OCI-LY3 (cell line): ENCODE results near the gene RIPK3.

ENCODE experiments used
- H2AFZ ChIP-seq: fragments of 200-600, 300-600 bp; shearing (Covaris generic); 2 replicates; pipeline ENCODE4 v1.6.0; 2014; ENCODE audit warnings: antibody characterized with exemption, low read depth, low read length
- H3K27ac ChIP-seq: fragments of 200-600, 300-600 bp; sonication (generic); 2 replicates; pipeline ENCODE4 v1.5.1; 2014; ENCODE audit warnings: mild to moderate bottlenecking, low read length, moderate library complexity, mixed read lengths
- H3K27me3 ChIP-seq: fragments of 200-600, 300-600 bp; sonication (generic); 2 replicates; pipeline ENCODE4 v1.6.1; 2014; ENCODE audit warnings: low read depth, low read length, mixed read lengths
- H3K36me3 ChIP-seq: fragments of 200-600, 300-600 bp; sonication (generic); replicated peaks from 2 replicates; pipeline ENCODE3; 2014; ENCODE audit warnings: low read depth, low read length, mixed read lengths
- H3K4me1 ChIP-seq: fragments of 300-600, 200-600 bp; sonication (generic); 2 replicates; pipeline ENCODE4 v1.6.1; 2014; ENCODE audit warnings: low read length, mixed read lengths
- H3K4me2 ChIP-seq: fragments of 200-600, 300-600 bp; sonication (generic); 2 replicates; pipeline ENCODE4 v1.6.1; 2014; ENCODE audit warnings: low read length, mixed read lengths
- H3K4me3 ChIP-seq: fragments of 300-600, 200-600 bp; sonication (generic); 2 replicates; pipeline ENCODE4 v1.5.1; 2014; ENCODE audit warnings: antibody characterized with exemption, mild to moderate bottlenecking, low read length, moderate library complexity
- H3K79me2 ChIP-seq: fragments of 300-600, 200-600 bp; shearing (Covaris generic); 2 replicates; pipeline ENCODE4 v1.6.1; 2014; ENCODE audit warnings: mild to moderate bottlenecking, low read length, mixed read lengths
- H3K9ac ChIP-seq: fragments of 300-600, 200-600 bp; shearing (Covaris generic); 2 replicates; pipeline ENCODE4 v1.6.0; 2014; ENCODE audit warnings: mild to moderate bottlenecking, low read length, moderate library complexity
- H3K9me3 ChIP-seq: fragments of 200-600, 300-600 bp; shearing (Covaris generic); 2 replicates; pipeline ENCODE4 v1.6.1; 2014; ENCODE audit warnings: low read length, mixed read lengths; ENCODE audit not compliant: insufficient read depth
- H4K20me1 ChIP-seq: fragments of 200-600, 300-600 bp; sonication (generic); 2 replicates; pipeline ENCODE4 v1.6.1; 2016; ENCODE audit warnings: low read length, mixed read lengths; ENCODE audit not compliant: insufficient read depth
- CTCF ChIP-seq: fragments of 200-600, 300-600 bp; sonication (generic); IDR thresholded peaks from 2 replicates; pipeline ENCODE4 v1.5.1; 2014; ENCODE audit warnings: antibody characterized with exemption, low read length, low read depth
- EZH2phosphoT487 ChIP-seq: fragments of 200-600 bp; shearing (Covaris generic); IDR thresholded peaks from 2 replicates; pipeline ENCODE4 v1.6.1; 2018; ENCODE audit warnings: antibody characterized with exemption, mixed run types, low read depth

Gene RIPK3

GRCh38 chr14:24381363-24382063 lies 41.7 kb upstream of the RIPK3 start:
- H3K36me3 ChIP-seq: peaks cover under 1% of the 10 kb centered on the region
- no peak for TF ChIP-seq CTCF
- no peak for TF ChIP-seq EZH2phosphoT487
- no peak overlapping the region for H3K4me3 ChIP-seq
- peak overlapping the region; percentile 27 for H3K4me2 ChIP-seq
- peaks cover 4% of the 10 kb centered on the region for H3K27me3 ChIP-seq
- H3K9ac ChIP-seq: no peak overlapping the region
- H2AFZ ChIP-seq: no peak overlapping the region
- H3K4me1 ChIP-seq: peaks cover 10% of the 10 kb centered on the region
- no peaks in the 10 kb centered on the region for H3K9me3 ChIP-seq
- H3K79me2 ChIP-seq: no peaks in the 10 kb centered on the region
- no peaks in the 10 kb centered on the region for H4K20me1 ChIP-seq
- H3K27ac ChIP-seq: no peak overlapping the region

GRCh38 chr14:24379907-24380730 lies 40.3 kb upstream of the RIPK3 start:
- H3K27me3 ChIP-seq: no peaks in the 10 kb centered on the region
- no peak overlapping the region for H3K4me3 ChIP-seq
- H2AFZ ChIP-seq: no peak overlapping the region
- TF ChIP-seq EZH2phosphoT487: no peak
- TF ChIP-seq CTCF: no peak
- H3K4me2 ChIP-seq: no peak overlapping the region
- peaks cover 10% of the 10 kb centered on the region for H3K4me1 ChIP-seq
- no peaks in the 10 kb centered on the region for H4K20me1 ChIP-seq
- H3K27ac ChIP-seq: no peak overlapping the region
- H3K9me3 ChIP-seq: no peaks in the 10 kb centered on the region
- H3K9ac ChIP-seq: no peak overlapping the region
- H3K36me3 ChIP-seq: peaks cover 4% of the 10 kb centered on the region
- no peaks in the 10 kb centered on the region for H3K79me2 ChIP-seq

GRCh38 chr14:24378981-24379906 lies 39.5 kb upstream of the RIPK3 start:
- no peak overlapping the region for H2AFZ ChIP-seq
- peaks cover 4% of the 10 kb centered on the region for H3K36me3 ChIP-seq
- H3K9ac ChIP-seq: no peak overlapping the region
- peaks cover 10% of the 10 kb centered on the region for H3K4me1 ChIP-seq
- no peak overlapping the region for H3K27ac ChIP-seq
- no peaks in the 10 kb centered on the region for H3K79me2 ChIP-seq
- no peaks in the 10 kb centered on the region for H3K9me3 ChIP-seq
- TF ChIP-seq CTCF (no peak), EZH2phosphoT487 (no peak)
- H3K27me3 ChIP-seq: no peaks in the 10 kb centered on the region
- no peak overlapping the region for H3K4me2 ChIP-seq
- no peak overlapping the region for H3K4me3 ChIP-seq
- H4K20me1 ChIP-seq: no peaks in the 10 kb centered on the region

GRCh38 chr14:24378327-24378726 lies 38.5 kb upstream of the RIPK3 start:
- Histone ChIP-seq H3K9me3 (no peaks in the 10 kb centered on the region), H3K4me2 (no peak overlapping the region), H3K4me1 (peaks cover 10% of the 10 kb centered on the region), H3K79me2 (no peaks in the 10 kb centered on the region), H3K27me3 (no peaks in the 10 kb centered on the region), H3K27ac (no peak overlapping the region), H4K20me1 (no peaks in the 10 kb centered on the region), H3K9ac (no peak overlapping the region), H2AFZ (no peak overlapping the region), H3K4me3 (no peak overlapping the region), H3K36me3 (peaks cover 6% of the 10 kb centered on the region)
- no peak for TF ChIP-seq CTCF
- TF ChIP-seq EZH2phosphoT487: no peak
